Measurements from ENCODE around the gene DUSP1.

Gene DUSP1

DNA sequence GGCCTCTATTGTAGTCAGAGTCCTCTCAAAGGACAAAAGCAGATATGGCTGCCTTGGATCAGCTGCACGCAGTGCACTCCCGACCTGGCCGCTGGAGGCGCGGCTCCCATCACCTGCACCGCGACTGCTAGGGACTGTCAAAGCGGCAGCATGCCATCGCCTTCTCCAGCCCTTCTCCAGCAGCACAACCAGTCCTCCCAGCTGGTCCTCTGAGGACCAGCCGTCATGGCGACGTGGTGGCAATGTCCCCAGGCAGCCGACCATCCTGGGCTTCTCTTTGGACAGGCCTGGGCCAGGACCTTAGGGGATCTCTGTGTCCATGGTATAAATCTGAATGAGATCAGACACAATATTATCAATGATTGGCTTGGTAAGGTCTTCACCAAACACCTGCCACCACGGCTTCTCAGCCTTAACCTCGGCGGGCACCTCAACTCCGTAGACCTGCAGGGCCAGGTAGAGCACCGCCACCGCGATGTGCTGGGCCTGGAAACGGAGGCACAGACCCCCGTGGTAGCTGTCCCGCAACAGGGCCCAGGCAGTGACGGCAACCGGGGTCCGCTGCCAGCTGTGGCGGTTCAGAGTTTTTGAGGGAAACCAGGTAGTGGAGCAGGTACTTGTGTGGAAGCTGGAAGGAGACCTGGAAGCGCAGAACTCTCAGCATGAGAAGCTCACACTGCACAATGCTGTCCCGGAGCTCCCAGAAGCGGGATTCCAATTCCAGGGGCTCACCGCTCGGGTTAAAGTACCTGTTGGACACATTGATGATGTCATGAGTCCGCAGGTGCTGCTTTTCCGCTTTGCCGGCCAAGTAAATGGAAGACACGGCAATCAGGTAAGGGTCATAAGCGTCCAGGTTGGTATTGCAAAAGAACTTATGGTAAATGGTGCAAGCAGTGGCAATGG is 8.5 kb downstream of the DUSP1 start:
- DNase-seq: no peak

DNA sequence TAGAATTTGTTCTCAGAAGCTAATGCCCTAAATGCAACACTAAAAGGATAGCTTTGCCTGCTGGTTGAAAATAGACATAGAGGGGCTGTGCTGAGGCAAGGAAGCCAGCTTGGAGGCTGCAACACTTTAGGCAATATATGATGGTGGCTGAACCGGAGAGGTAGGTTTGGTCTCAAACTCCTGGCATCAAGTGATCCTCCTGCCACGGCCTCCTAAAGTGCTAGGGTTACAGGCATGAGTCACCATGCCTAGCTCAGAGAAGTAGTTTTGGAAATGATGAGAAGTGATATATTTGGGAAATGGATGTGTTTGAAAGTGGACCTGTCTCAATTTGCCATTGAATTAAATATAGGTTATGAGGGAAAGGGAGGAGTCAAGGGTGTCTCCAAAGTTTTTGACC is 10.0 kb downstream of the DUSP1 start:
- no peak for DNase-seq

DNA sequence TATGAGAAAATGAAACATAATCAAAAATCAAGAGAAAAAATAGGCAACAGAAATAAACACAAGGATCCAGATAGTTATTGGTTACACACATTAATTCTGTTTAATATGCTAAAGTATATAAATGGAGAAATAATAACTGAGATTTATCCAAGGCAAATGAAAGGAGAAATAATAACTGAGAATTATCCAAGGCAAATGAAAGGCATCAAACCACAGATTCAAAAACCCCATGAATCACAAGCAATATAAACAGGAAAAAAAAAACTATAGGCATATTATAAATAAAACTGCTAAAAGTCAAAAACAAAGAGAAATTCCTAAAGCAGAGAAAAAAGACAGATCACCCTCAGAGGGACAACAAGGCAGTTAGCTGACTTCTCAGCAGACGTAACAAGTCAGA is 10.9 kb downstream of the DUSP1 start:
- DNase-seq: no peak

DNA sequence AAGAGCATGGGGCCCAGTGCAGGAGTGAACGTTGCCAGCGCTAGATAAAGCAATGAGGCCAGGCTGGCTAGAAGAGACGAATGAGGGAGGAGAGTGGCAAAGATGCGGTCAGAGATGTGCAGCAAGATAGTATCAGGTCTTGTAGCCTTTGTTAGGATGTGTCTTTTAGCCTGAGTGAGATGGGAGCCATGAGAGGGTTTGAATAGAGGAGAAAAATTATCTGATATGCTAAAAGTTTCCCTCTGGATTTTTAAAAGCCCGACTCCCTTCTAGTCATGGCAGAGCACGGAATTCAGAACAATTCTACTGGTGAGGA is 12.2 kb downstream of the DUSP1 start:
- DNase-seq: no peak

DNA sequence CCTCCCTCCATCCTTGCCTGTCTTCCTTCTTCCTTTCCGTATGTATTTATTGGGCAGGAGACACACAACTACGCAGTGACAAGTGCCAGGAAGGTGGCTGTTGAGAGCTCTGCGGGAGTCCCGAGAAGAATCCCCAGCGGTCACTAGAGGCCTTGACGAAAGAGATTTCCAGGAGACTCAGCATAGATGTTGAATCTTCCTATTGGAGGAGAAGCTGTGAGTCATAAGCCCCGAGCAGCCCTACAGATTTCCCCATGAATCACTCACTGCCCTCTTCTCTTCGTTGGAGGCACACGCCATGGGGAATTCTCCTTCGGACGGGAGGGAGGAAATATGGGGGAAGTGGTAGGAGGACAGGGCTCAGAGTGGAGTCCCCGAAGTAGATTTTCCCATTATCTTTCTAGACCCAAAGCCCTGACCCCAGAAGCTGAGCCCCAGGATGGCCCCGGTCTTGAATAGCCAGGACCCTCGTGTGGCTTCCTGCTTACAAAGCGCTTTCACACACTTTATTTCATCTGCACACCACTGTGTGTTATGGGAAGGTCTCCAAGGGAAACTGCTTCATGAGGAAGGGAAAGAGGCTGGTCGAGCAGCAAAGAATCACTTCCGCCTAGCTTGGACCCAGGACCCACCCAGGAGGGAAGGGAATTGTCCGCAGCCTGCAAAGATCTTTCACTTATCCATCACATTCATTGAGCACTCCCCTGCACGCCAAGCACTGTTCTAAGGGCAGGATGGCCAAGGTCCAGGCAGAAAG is 12.7 kb downstream of the DUSP1 start:
- DNase-seq: peak in 1 of 2 donors; percentile 48

DNA sequence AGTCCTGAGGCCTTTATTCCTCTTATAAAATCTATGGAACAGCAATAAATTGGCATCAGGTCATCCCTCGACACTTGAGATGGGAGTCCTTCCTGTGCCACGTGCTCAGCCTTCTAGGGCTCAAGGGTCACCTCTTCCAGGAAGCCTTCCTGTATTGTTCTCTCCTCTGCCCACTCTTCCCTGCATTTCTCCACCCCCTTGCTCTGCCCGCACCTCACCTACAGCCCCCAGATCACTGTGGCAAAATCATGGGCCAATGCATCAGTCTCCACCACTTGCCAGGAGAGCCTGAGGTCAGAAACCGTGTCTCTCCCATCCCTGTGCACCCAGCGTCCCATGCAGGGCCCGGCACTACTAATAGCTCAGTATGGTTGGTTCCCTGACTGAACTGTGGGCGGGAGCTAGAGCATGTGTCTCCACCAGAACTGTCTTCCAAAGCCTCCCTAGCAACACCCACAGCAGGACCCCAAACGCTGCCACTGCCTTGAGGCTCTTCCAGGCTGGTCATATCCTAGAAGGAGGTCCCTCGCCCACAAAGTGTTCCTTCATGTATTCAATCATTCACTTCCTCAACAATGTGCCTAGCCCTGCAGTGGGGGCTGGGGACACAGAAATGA is 13.5 kb downstream of the DUSP1 start:
- no peak for DNase-seq

DNA sequence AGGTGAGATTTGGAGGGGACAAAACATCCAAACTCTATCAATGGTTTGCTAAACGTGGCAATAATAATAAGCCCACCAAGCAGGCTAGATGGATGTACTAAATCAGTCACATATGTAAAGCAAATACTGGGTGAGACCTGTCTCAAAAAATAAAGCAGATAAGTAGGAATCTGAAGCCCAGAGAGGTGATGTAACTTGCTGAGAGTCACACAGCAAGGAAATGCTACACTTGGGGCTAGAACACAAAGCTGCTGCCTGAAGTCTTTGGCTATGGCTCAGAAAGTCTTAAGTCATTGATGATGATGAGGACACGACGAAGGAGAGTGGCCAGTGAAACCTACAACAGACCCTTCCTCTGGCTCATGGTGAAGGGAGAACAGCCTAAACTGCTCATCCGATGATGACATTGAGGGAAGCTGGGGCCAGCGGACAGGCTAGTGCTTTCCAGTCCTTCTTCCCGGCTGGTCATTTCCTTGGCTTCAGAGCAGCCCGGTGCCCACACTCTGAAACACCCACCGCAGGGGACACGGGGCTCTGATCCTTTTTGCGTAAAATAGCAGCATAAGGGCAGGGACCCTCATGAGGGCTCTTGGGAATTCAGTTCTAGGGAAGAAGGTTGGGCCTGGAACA is 14.1 kb downstream of the DUSP1 start:
- no peak for DNase-seq

DNA sequence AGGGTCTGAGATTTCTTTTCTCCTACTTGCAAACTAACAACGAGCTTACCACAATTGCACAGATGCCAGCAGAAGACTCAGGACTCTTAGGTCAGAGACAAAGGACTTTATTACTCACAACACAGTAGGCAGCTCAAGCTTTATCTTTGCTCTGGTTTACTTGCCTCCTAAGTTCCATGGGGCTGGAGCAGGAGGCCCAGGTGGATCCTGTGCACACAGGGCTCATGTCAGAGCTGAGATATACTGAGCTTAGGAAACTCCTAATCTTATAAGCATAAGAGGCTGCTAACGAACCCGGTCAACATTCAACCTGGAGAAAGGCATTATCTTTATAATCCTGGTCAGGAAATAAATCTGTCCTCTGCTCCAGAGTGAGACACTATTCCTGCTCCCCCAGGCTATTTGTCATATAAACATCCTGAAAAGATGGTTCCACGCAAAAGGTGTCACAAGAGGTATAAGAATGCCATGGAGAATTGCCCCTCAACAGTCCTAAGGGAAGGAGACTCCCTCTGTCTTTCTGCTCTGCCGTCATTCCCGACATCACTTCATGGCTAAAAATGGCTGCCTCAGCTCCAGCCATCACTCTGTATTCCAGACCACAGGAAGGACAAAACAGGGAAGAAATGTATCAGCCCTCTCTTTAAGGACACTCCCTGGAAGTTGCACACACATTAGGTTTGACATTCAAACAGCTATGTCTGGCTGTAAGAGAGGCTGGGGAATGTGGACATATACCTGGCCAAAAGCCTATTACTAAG is 16.2 kb downstream of the DUSP1 start:
- no peak for DNase-seq

DNA sequence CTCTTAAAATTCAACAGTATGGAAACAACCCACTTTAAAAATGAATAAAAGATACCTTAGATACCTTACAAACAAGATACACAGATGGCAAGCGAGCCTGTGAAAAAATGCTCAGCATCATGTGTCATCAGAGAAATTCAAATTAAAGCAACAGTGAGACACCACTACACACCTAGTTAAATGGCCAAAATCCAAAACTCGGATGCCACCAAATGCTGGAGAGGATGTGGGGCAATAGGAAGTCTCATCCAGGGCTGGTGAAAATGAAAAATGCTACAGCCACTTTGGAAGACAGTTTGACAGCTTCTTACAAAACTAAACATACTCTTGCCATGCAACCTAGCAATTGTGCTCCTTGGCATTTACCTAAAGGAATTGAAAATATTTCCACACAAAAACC is 17.9 kb downstream of the DUSP1 start:
- no peak for DNase-seq

DNA sequence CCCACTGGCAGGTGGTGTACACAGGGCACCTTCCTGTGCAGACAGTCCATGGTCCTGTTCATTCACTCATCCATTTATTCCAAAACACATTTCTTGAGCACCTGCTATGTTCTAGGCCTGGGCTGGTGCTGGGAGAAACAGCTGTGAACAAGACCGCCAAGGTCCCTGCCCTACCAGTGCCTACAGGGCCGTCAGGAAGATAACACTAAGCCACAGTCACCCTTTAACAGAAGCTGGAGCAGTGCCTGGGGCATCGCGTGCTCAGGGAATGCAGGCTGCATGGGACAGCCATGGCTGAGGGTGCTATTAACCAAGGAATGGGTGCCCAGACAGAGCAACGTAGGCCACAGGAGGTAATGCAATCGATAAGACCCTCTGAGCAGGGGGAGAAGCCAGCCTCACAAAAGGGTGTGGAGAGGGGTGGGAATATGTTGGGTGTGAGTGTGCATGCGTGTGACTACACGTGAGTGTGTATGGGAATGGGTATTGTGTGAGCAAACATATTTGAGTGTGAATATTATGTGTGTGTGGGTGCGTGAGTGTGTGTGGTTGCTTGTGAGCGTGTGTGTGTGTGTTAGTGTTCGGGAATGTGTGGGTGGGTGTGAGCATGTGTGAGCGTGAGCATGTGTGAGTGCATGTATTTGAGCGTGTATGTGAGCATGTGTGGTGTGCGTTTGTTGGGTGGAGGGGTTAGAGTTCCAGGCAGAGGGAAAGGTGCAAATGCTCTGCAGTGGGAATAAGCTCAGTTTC is 19.1 kb downstream of the DUSP1 start:
- DNase-seq: no peak

DNA sequence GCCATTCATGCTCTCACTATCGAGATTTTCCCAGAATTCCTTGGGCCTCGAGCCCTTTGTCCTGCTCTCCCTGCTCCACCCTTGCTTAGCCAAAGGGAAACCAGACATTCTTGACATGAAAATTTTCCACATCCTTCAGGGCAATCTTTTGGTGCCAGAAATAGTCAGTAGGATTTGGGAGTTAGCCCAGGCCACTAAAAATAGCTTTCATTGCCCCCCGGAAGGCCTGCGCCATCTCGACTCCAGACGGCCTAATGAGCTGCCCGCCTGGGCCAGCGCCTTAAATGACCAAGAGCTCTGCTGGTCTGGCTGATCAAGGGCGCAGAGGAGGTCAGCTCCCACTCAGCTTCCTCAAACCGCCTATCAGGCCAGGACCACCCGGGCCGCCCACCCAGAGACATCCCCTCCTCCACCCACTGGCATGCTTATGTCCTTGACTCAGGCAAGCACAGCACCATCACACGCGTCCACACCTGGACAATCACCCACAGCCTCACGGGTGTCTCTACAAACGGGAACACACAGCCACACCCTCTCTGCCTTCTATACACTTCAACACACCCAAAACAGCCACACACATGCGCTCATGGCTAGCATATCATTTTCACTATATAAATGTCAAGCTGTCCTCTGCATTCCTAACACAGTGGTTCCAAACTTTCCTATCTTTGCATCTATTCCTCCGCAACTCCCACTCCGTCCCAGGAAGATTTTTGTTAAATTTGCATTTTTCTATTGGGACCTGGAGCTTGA is 20.9 kb downstream of the DUSP1 start:
- DNase-seq: no peak

DNA sequence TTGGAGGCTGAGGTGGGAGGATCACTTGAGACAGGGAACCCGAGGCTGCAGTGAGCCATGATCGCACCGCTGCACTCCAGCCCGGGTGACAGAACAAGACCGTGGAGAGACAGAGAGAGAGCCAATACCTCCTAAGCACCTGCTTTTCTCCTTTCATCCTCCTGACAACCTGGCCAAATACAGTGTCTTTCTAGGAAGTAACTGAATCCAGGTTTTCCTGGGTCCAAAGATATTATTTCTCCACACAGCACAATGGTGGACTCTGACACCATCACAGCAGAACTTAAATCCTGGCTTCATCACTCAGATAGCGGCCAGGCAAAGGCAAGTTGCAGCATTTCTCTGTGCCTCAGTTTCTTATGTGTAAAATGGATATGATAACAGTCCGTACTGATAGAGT is 21.9 kb downstream of the DUSP1 start:
- no peak for DNase-seq

DNA sequence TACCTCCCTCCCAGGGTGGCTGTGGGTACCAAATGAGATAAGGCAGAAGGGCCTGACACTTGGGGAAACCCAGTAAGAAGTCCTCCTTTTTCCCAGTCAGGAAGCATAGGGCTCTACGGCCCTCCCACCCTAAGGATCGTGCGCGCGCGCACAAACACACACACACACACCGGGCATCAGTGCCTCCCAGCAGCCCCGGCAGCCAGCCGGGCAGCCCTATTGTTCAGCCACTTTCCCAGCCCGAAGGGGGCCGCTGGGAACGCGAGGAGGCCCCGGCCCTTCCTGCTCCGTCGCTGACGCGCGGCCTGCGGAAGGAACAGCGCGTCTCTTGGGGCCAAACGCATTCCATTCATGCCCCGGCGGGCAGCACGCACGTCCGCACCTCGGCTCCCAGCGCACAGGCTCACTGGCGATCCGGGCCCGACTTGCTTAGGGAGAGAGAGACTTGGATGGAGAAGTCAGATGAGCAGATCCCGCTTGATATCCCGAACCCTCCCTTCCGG is 22.6 kb downstream of the DUSP1 start:
- no peak for DNase-seq

DNA sequence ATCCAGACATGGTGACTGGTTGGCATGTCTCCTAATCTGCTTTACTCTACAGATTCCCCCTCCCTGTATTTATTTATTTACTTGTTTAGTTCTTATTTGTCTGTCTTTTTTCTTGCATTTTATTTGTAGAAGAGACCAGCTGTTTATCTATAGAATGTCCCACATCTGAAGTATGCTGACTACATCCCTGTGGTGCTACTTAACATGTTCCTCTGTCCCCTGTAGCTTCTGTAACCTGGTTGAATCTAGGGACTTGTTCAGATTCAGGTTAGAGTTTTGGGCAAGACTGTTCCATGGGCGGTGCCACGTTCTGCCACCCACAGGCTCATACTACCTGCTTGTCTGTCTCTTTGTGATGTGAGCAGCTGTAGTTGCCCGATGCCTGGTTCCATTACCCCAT is 23.5 kb downstream of the DUSP1 start:
- no peak for DNase-seq

DNA sequence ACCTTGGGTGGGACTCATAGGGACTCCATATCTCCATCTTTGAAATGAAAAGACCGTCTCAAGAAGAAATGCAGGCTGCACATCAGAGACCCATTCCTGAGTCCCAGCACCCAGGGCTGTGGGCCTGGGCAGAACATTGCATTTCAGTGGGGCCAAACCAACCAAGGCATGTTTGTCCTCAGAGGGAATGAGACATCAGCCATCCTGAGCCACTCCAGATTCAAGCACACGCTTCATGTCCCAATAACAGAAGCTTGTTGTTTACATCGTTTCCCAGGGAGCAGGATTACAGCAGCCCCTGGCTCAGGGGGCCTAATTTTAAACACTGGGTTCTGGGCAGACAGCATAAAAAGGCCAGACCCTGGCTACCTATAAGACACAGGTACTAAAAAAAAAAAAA is 24.3 kb downstream of the DUSP1 start:
- no peak for DNase-seq

DNA sequence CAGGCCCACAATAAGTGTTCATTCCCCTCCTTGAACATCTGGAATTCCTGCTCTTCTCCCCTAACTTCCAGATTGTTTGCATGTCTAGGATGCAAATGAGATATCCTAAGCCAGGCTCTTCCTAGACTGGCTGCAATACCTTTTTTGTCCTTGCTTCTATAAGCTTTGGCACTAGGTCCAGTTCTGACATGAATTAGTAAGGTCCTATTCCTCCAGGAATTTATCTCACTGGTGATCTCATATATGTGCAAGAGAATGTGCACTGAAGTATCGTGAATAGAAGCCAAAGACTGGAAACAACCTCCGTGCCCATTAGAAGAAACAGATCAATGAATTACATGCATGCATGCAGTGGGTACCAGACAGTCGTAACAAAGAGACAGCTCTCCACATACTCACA is 25.2 kb downstream of the DUSP1 start:
- no peak for DNase-seq

DNA sequence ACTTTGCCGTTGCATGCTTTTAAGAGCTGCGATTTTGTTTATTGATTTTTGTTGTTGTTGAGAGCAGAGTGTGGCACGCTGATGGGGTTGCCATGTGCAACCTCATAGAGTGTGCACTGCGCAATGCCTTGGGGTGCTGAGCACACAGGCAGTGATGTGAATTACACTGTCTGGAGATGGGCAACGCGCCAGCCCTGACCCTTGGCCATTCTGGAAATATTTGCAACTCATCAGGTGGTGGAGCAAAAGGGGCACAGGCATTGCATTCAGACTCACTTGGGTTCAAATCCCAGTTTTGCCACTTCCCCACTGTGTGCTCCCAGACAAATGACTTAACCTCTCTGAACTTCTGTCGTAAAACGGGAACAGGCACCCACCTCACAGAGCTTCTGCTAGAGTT is 25.6 kb downstream of the DUSP1 start:
- no peak for DNase-seq

DNA sequence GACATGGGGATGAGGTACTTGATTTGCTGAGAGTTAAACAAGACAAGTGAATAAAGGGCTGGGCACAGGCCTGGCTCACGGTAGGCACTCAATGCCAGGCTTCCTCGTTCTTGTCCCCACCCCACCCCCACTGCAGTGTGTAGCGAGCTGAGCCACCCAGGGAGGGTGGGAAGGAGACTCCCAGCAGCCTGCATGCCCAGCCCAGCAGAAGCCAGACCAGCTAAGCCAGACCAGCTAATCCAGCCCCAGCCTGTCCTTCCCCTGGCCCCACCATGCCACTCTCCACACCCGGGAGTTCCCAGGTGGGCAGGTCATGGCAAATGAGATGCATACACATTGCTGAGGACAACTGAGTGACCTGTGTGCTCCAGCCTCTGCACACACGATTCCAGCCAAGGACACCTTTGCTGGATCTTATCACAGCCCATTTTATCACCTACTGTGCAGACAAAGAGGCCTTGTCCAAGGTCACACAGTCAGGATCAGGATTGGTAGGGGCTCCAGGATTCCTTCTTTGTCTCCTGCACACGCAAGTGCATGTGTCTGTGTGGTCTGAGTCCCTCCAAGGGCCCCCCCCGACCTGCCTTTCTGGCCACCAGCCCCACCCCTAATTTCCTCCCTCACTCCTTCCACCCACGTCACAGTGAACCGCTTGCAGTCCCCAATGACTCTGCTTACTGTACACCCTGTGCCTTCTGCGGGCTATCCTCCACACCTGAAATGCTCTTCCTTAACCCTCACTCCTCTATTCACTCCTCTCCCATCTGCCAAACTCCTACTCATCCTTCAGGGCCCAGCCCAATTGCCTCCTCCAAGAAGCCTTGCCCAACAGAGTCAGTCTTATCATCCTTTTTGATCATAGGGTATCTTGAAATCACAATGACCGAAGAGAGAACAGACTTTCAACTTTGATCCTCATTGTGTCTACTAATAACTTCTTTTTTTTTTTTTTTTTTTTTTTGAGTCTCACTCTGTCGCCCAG is 26.6 kb downstream of the DUSP1 start:
- no peak for DNase-seq

DNA sequence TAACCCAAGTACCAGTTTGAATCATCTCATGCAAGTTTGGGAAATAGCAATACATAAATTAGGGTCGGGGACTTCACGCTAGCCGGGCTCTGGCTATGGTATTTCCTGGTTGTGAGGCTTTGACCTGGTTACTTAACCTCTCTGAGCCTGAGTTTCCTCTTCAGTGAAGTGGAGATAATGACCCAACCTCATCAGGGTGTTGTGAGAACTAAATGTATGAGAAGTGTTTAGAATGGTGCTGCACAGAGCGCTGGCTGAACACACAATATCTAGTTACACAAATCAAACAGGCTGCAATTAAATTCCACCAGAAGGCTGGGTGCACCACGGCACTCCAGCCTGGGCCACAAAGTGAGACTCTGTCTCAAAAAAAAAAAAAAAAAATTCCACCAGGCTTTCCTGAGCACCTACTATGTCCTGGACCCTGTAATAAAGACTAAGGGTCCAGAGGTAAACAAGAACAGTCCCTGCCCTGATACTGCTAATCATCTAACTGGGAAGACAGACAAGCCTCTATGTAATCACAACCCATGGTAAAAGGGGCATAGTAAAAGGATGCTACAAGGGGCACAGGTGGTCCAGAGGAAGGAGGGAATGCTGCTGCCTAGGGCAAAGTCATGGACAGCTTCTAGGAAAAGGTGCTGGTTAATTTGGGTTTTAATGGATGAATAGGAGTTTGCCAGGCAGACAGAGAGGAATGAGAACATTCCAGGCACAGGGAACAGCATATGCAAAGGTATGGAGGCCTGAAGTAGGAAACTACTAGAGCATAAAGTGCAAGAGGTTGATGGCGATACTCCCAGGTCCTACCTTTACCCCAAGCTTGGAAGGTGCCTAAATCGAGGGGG is 27.7 kb downstream of the DUSP1 start:
- DNase-seq: no peak

Data from CD4-positive, alpha-beta T cell treated with Interleukin-4 for 1 hour (primary cell).